GM13976 (cell line): ENCODE results near the gene APOBEC3H.

Experiments used
- DNase-seq: peaks from one replicate; pipeline ENCODE4 v3.0.0; 2012; ENCODE audit warnings: low spot score
- CTCF ChIP-seq: IDR thresholded peaks from 2 replicates; pipeline ENCODE4 v1.5.1; 2012; ENCODE audit warnings: borderline replicate concordance, mild to moderate bottlenecking; ENCODE audit not compliant: insufficient read depth; ENCODE audit errors: extremely low read depth, missing control alignments, control extremely low read depth
- in situ Hi-C: fragments of 300-500 bp; cut with MboI; formaldehyde crosslinking; loops from one replicate; pipeline ENCODE4 v1.12.0; 2022; ENCODE audit warnings: low sequenced_read_pairs, mixed read lengths, inconsistent platforms; ENCODE audit not compliant: unreplicated experiment

The APOBEC3H gene

DNA sequence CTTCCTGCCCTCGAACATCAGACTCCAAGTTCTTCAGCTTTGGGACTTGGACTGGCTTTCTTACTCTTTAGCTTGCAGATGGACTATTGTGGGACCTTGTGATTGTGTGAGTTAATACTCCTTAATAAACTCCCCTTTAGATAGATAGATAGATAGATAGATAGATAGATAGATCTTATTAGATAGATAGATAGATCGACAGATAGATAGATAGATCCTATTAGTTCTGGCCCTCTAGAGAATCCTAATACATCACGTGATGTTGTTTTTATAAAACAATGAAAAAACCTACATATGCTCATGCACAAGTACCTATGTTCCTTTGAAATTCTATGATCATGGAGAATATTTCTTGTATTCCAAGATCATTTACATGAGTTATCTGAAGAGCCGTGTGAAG lies 23.9 kb downstream of the APOBEC3H start:
- in situ Hi-C loops: loop anchor here (10.0 kb wide), 1 partner anchor 246 kb away; the partner anchor contains the start of gene CBX6
- DNase-seq: no peak
- no peak for TF ChIP-seq CTCF

GRCh38 chr22:39122772-39123470 lies 25.9 kb downstream of the APOBEC3H start:
- in situ Hi-C loops: loop anchor here (10.0 kb wide), 1 partner anchor 248 kb away; the partner anchor contains the start of gene CBX6
- no peak for TF ChIP-seq CTCF
- peak; percentile 29 for DNase-seq

DNA sequence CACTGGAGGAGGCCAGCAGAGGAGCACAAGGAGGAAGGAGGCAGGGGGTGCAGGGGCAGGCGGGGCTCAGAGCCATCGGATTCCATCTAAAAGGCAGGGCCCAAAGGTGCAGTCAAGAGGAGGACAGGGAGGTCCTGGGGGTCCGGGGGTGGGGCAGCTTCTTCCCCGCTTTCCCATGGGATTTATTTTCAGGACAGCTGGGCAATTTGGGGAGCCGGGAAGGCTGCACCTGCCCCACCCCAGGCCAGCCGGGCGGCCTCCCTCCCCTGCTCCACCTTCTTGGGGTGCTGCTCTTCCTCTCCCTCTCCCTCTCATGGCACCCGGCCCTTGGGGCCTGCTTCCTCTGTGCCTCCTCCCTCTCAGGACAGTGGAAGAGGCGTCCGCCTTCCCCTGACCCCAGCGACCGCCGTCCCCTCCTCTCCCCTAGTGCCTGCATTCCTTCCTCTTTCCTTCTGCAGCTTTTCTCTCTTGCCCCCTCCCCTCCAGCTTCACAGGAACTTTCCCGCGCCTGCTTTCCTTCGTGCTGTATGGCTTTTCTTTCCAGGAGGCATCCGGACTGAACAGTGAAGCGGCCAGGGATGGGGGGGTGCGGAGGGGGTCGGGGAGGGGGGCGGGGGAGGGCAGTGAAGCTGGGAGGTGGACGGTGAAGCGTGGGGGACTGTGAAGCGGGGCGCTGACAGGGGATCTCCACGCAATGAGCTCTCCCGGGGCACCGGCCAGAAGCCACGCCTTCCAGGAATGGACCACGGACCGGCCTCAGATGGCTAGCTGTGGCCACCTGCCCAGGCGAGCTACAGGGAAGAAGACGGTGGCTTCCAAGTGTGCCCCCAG lies 26.9 kb downstream of the APOBEC3H start:
- DNase-seq: peak; percentile 32
- in situ Hi-C loops: loop anchor here (10.0 kb wide), 1 partner anchor 249 kb away; the partner anchor contains the start of gene CBX6
- TF ChIP-seq CTCF: no peak

DNA sequence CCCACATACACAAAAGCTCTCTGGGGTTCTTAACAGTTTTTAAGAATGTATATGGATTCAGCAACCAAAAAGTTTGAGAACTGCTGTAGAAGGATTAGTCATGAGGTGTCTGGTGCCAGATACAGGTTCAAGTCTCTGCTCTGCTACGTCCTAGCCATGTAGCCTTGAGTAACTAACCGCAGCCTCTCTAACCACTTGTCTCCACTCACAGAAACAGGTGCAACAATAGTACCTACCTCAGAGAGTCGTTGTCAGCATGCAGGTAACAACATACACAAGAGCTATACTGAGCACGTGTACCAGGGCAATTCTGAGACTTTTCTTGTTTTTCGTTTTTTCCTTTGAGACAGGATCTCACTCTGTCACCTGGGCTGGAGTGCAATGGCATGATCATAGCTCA lies 28.6 kb downstream of the APOBEC3H start:
- in situ Hi-C loops: loop anchor here (10.0 kb wide), 1 partner anchor 251 kb away; the partner anchor contains the start of gene CBX6
- DNase-seq: no peak
- TF ChIP-seq CTCF: no peak

- DNase-seq: peak; percentile 10
- no peak for TF ChIP-seq CTCF
- in situ Hi-C loops: loop anchor here (10.0 kb wide), 1 partner anchor 254 kb away; the partner anchor contains the start of gene CBX6
These were observed 31.5 kb downstream of the APOBEC3H start for GRCh38 chr22:39128508-39128907.

GRCh38 chr22:39129081-39129480 lies 32.0 kb downstream of the APOBEC3H start:
- in situ Hi-C loops: loop anchor here (10.0 kb wide), 1 partner anchor 254 kb away; the partner anchor contains the start of gene CBX6
- no peak for DNase-seq
- no peak for TF ChIP-seq CTCF
